ENCODE measurements around the gene SSTR4. TPM values are rescaled to one million over a fixed set of nuclear protein-coding genes. Genes with fewer than 3 reads are reported as not detected.

The SSTR4 gene
- total and polyA plus RNA-seq, 9 of the 15 experiments (the other 6 are each of a cell fraction or from before 2014, with no cell fraction given), result not detected

- Histone ChIP-seq H3K36me3 (ENCODE audit: control insufficient read depth, insufficient read depth, low read length) (no peaks in the 10 kb centered on the region), H3K4me3 (no peak overlapping the region), H4K20me1 (replicated peaks; ENCODE audit: control insufficient read depth, insufficient read depth, low read length) (no peaks in the 10 kb centered on the region), H3K9ac (ENCODE audit: insufficient read depth in 1 of 2, low read depth in 2 of 2, low read length in 2 of 2) (no peak overlapping the region), H3K27me3 (ENCODE audit: control insufficient read depth in 2 of 2, insufficient read depth in 2 of 2, low read length in 2 of 2) (no peaks in the 10 kb centered on the region), H3K27ac (ENCODE audit: extremely low read depth, low read depth, low read length) (no peak overlapping the region), H3K4me1 (replicated peaks in 1 of 2; ENCODE audit: control insufficient read depth in 2 of 2, insufficient read depth in 2 of 2, low read length in 2 of 2) (peaks cover 17 to 55% of the 10 kb centered on the region in 2 experiments; a peak in 4 of 5 replicates), H3K9me1 (ENCODE audit: control insufficient read depth, insufficient read depth, low read length) (no peaks in the 10 kb centered on the region), H3K4me2 (ENCODE audit: insufficient read depth, low read length) (no peak overlapping the region), H3K9me3 (replicated peaks; ENCODE audit: control insufficient read depth, insufficient read depth, low read depth, low read length) (no peaks in the 10 kb centered on the region), H2AFZ (ENCODE audit: low read depth, low read length) (no peak overlapping the region), H3K79me2 (ENCODE audit: control insufficient read depth, insufficient read depth, low read length) (no peaks in the 10 kb centered on the region)
- 92% methylated on average over 20 of the region's 92 CpGs for WGBS (ENCODE audit: insufficient coverage, low coverage, missing lambda C conversion rate)
- DNase-seq (ENCODE audit: extremely low read depth in 1 of 4, low spot score in 3 of 4) (no peak), ATAC-seq (no peak), FAIRE-seq (no peak)
- POLR2A ChIA-PET, result interaction anchor here (0.5 kb wide), 1 partner anchor 14 kb away, joined by 4 read pairs; no protein-coding TSS in a partner anchor
- CTCF ChIA-PET (ENCODE audit: low intra/inter-chr PET ratio), result no interaction called here
- TF ChIP-seq ZBTB33 (CRISPR knock-in tag; IDR thresholded peaks at IDR 0.05) (peak; percentile 81), PHB2 (IDR thresholded peaks at IDR 0.05; ENCODE audit: low read depth) (no peak)
- no TSS peak for BruUV-seq (replicated peaks)
- intact Hi-C loops (cut with micrococcal nuclease), result no loop called here
- in situ Hi-C loops (cut with MboI), result no loop called here
These were observed 13.4 kb downstream of the SSTR4 start for GRCh38 chr20:23048283-23049200.
